WTC11 (cell line): ENCODE measurements around the gene DCAF11.

Source experiments
- KAT7 ChIP-seq: sonication (generic); formaldehyde crosslinking; IDR thresholded peaks from 2 replicates; pipeline ENCODE4 v1.8.1; 2023; ENCODE audit warnings: missing genetic modification reagents, mild to moderate bottlenecking, borderline replicate concordance
- TP53 ChIP-seq: sonication (generic); formaldehyde crosslinking; IDR thresholded peaks from 2 replicates; pipeline ENCODE4 v1.8.1; 2023; ENCODE audit warnings: mild to moderate bottlenecking, missing genetic modification reagents
- TF ChIP-seq, protein P1 (sequence below): sonication (generic); formaldehyde crosslinking; IDR thresholded peaks from 2 replicates; pipeline ENCODE4 v1.8.1; 2023; ENCODE audit warnings: mild to moderate bottlenecking, missing genetic modification reagents, moderate library complexity
- TF ChIP-seq, protein P2 (sequence below): fragments of 250-450 bp; sonication (Bioruptor Pico); IDR thresholded peaks from 2 replicates; pipeline ENCODE4 v1.9.0; 2021; ENCODE audit warnings: moderate library complexity, mild to moderate bottlenecking, inconsistent platforms, borderline replicate concordance
- TF ChIP-seq, protein P3 (sequence below): fragments of 200-600 bp; IDR thresholded peaks from 2 replicates; pipeline ENCODE4 v1.8.0; 2022; ENCODE audit warnings: antibody characterized with exemption

DNA sequence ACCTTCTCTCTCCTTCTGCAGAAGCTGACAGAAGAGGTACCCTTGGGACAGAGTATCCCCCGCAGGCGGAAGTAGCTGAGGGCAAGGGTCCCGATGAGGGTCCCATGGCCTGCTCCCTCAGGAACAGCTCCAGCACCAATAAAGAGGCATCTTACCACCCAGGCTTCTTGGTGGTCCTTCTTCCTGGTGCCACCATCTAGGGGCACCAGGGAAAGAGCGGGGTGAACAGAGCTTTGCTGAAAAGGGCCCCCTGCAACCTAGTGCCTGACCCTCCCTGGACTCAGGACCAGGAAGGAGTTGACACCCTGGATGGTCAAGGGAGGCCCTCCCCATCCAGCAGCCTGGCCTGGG, 45.9 kb downstream of the DCAF11 start:
- TF ChIP-seq, protein P1, sequence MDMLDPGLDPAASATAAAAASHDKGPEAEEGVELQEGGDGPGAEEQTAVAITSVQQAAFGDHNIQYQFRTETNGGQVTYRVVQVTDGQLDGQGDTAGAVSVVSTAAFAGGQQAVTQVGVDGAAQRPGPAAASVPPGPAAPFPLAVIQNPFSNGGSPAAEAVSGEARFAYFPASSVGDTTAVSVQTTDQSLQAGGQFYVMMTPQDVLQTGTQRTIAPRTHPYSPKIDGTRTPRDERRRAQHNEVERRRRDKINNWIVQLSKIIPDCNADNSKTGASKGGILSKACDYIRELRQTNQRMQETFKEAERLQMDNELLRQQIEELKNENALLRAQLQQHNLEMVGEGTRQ = no peak
- TF ChIP-seq, protein P2, sequence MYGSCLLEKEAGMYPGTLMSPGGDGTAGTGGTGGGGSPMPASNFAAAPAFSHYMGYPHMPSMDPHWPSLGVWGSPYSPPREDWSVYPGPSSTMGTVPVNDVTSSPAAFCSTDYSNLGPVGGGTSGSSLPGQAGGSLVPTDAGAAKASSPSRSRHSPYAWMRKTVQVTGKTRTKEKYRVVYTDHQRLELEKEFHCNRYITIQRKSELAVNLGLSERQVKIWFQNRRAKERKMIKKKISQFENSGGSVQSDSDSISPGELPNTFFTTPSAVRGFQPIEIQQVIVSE = no peak
- TF ChIP-seq KAT7 (CRISPR knock-in tag) (no peak), TP53 (no peak)
- TF ChIP-seq, protein P3, sequence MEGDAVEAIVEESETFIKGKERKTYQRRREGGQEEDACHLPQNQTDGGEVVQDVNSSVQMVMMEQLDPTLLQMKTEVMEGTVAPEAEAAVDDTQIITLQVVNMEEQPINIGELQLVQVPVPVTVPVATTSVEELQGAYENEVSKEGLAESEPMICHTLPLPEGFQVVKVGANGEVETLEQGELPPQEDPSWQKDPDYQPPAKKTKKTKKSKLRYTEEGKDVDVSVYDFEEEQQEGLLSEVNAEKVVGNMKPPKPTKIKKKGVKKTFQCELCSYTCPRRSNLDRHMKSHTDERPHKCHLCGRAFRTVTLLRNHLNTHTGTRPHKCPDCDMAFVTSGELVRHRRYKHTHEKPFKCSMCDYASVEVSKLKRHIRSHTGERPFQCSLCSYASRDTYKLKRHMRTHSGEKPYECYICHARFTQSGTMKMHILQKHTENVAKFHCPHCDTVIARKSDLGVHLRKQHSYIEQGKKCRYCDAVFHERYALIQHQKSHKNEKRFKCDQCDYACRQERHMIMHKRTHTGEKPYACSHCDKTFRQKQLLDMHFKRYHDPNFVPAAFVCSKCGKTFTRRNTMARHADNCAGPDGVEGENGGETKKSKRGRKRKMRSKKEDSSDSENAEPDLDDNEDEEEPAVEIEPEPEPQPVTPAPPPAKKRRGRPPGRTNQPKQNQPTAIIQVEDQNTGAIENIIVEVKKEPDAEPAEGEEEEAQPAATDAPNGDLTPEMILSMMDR = no peak
